Fibroblast of the aortic adventitia (primary cell): ENCODE results near the gene PRICKLE2. TPM values are rescaled to one million over a fixed set of nuclear protein-coding genes. Genes with fewer than 3 reads are reported as not detected.

ENCODE experiments used
- DNase-seq: peaks from one replicate; pipeline ENCODE4 v3.0.0-alpha.2; 2010; ENCODE audit warnings: low read depth
- H3K4me3 ChIP-seq: 2 replicates; pipeline ENCODE4 v1.5.1; 2011; ENCODE audit warnings: low read depth, mild to moderate bottlenecking, control low read depth, low read length, moderate library complexity
- CTCF ChIP-seq: IDR thresholded peaks from 2 replicates; pipeline ENCODE4 v1.5.1; 2011; ENCODE audit warnings: mild to moderate bottlenecking, low read length, control low read depth, inconsistent platforms; ENCODE audit not compliant: insufficient read depth
- total RNA-seq: library from RNA; depleted of rRNA; stranded (reverse); fragments of >200 nt; gene quantifications from 2 replicates; pipeline ENCODE4 v1.2.3, GENCODE V29; 2012; ENCODE audit warnings: low replicate concordance

PRICKLE2 gene
- total RNA-seq, 1 donor: 22.0 TPM

GRCh38 chr3:64074060-64074459 lies 151.2 kb downstream of the PRICKLE2 start:
- H3K4me3 ChIP-seq: no peak overlapping the region
- DNase-seq: peak; percentile 48
- no peak for TF ChIP-seq CTCF

- no peak overlapping the region for H3K4me3 ChIP-seq
- no peak for DNase-seq
- TF ChIP-seq CTCF: no peak
These were observed 152.0 kb downstream of the PRICKLE2 start for GRCh38 chr3:64073158-64073761.

- no peak for DNase-seq
- TF ChIP-seq CTCF: no peak
- no peak overlapping the region for H3K4me3 ChIP-seq
These were observed 153.1 kb downstream of the PRICKLE2 start for GRCh38 chr3:64072126-64072525.

- DNase-seq: no peak
- H3K4me3 ChIP-seq: no peak overlapping the region
- TF ChIP-seq CTCF: no peak
These were observed 154.6 kb downstream of the PRICKLE2 start for GRCh38 chr3:64070704-64071103.

GRCh38 chr3:64067506-64068346 lies 157.5 kb downstream of the PRICKLE2 start:
- TF ChIP-seq CTCF: no peak
- H3K4me3 ChIP-seq: no peak overlapping the region
- DNase-seq: peak; percentile 63

- H3K4me3 ChIP-seq: no peak overlapping the region
- DNase-seq: no peak
- TF ChIP-seq CTCF: no peak
These were observed 160.5 kb downstream of the PRICKLE2 start for GRCh38 chr3:64064804-64065203.

GRCh38 chr3:64063983-64064438 lies 161.3 kb downstream of the PRICKLE2 start:
- no peak for TF ChIP-seq CTCF
- DNase-seq: no peak
- H3K4me3 ChIP-seq: no peak overlapping the region
